Mucosa of stomach (tissue), 1 donor: ENCODE results near the gene MORC2.

Experiments
- H3K27me3 ChIP-seq: one replicate; pipeline ENCODE4 v1.7.0; 2013; ENCODE audit warnings: mild to moderate bottlenecking, low read length; ENCODE audit not compliant: control insufficient read depth, insufficient read depth
- H3K36me3 ChIP-seq: one replicate; pipeline ENCODE4 v1.7.0; 2013; ENCODE audit warnings: low read length; ENCODE audit not compliant: control insufficient read depth, insufficient read depth
- H3K4me1 ChIP-seq: one replicate; pipeline ENCODE4 v1.7.0; 2013; ENCODE audit warnings: mild to moderate bottlenecking, low read length; ENCODE audit not compliant: control insufficient read depth, insufficient read depth
- H3K4me3 ChIP-seq: one replicate; pipeline ENCODE4 v1.7.0; 2013; ENCODE audit warnings: low read length
- H3K9ac ChIP-seq: one replicate; pipeline ENCODE4 v1.7.0; 2013; ENCODE audit warnings: mild to moderate bottlenecking, low read length, moderate library complexity
- H3K9me3 ChIP-seq: one replicate; pipeline ENCODE4 v1.7.0; 2013; ENCODE audit warnings: mild to moderate bottlenecking, low read length, moderate library complexity; ENCODE audit not compliant: control insufficient read depth
- donor health status: Pancreatic carcinoma.

MORC2 gene

DNA sequence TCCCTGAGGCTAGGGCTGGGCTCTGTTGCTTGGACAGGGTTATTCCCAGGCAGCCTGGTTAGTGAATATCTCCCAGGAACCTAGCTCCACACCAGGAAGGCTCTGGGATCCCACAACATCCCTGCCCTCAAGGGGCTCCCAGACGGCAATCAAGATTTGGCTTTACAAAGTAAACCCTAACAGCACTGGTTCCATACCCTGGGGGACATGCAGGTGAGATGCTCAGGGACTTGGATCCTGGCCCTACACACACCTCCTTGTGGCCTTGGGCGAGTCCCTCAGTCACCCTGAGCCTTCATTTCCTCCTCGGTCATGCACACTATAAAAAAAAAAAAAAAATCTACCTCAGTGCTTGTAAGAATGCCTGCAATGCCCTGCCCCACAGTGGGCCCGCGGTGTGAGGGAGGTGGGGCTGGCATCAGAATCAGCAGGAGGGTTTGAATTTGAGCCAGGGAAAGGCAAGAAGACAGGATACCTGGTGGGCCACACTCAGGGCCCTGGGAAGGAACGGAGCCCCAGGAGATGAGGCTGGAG is 86.3 kb downstream of the MORC2 start:
- Histone ChIP-seq H3K36me3 (no peaks in the 10 kb centered on the region), H3K27me3 (no peaks in the 10 kb centered on the region), H3K9me3 (no peaks in the 10 kb centered on the region), H3K4me3 (no peak overlapping the region), H3K4me1 (no peaks in the 10 kb centered on the region), H3K9ac (no peak overlapping the region)

GRCh38 chr22:30881361-30882183 is 87.0 kb downstream of the MORC2 start:
- Histone ChIP-seq H3K4me1 (no peaks in the 10 kb centered on the region), H3K9ac (no peak overlapping the region), H3K27me3 (no peaks in the 10 kb centered on the region), H3K4me3 (no peak overlapping the region), H3K9me3 (no peaks in the 10 kb centered on the region), H3K36me3 (no peaks in the 10 kb centered on the region)

- Histone ChIP-seq H3K4me3 (no peak overlapping the region), H3K9ac (no peak overlapping the region), H3K27me3 (no peaks in the 10 kb centered on the region)
Measured at GRCh38 chr22:30880847-30881246, 87.7 kb downstream of the MORC2 start.

GRCh38 chr22:30880181-30880601 is 88.4 kb downstream of the MORC2 start:
- Histone ChIP-seq H3K9me3 (no peaks in the 10 kb centered on the region), H3K36me3 (no peaks in the 10 kb centered on the region), H3K4me1 (no peaks in the 10 kb centered on the region), H3K27me3 (no peaks in the 10 kb centered on the region), H3K9ac (no peak overlapping the region), H3K4me3 (no peak overlapping the region)

More at GRCh38 chr22:30880847-30881246, 87.7 kb downstream of the MORC2 start:
- Histone ChIP-seq H3K36me3 (no peaks in the 10 kb centered on the region), H3K4me1 (no peaks in the 10 kb centered on the region), H3K9me3 (no peaks in the 10 kb centered on the region)

- H3K4me1 ChIP-seq = no peaks in the 10 kb centered on the region
- no peaks in the 10 kb centered on the region for H3K36me3 ChIP-seq
- H3K27me3 ChIP-seq = no peaks in the 10 kb centered on the region
- no peaks in the 10 kb centered on the region for H3K9me3 ChIP-seq
- no peak overlapping the region for H3K4me3 ChIP-seq
- no peak overlapping the region for H3K9ac ChIP-seq
Measured at GRCh38 chr22:30879415-30879797, 89.2 kb downstream of the MORC2 start.

- Histone ChIP-seq H3K4me1 (no peaks in the 10 kb centered on the region), H3K36me3 (no peaks in the 10 kb centered on the region), H3K4me3 (no peak overlapping the region), H3K9ac (no peak overlapping the region), H3K9me3 (no peaks in the 10 kb centered on the region), H3K27me3 (no peaks in the 10 kb centered on the region)
Measured at GRCh38 chr22:30878516-30879414, 89.8 kb downstream of the MORC2 start.

DNA sequence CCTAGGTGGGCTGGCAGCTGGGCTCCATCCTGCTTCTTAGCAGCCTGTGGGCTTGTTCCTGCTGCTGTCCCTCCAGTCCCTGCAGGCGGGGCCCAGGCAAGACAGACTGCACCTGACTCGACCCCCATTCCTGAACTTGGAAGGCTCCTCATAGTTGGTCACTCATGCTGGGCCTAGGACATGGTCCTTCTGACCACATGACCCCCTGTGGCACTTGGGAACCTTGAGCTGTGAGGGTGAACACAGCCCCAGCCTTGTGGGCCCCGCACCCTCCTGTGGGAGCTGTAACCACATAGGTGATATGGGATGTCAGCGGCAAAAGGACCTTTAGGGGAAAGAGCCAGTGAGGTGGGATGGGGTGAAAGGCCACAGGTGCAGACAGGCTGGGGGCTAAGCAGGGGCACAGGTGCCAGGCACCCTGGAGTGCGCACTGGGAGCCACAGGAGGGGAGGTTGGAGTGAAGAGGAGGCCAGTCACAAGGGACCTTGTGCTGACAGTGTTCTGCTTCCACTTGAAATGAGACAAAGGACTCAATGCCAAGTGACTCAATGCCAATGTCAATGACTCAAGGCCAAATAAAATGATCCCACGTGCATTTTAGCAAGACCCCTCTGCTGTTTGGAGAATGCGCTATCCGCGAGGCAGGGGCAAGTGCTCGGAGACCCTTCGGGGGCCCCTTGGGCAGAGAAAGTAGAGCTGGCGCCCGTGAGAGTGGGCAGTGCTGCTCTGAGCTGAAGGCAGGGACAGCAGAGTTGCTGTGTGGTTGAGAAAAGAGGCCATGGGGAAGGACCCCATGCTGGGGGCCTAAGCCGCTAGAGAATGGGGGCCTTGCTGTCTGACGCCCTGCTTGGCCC is 90.7 kb downstream of the MORC2 start:
- Histone ChIP-seq H3K9me3 (no peaks in the 10 kb centered on the region), H3K4me3 (no peak overlapping the region), H3K4me1 (no peaks in the 10 kb centered on the region), H3K27me3 (no peaks in the 10 kb centered on the region), H3K36me3 (no peaks in the 10 kb centered on the region), H3K9ac (no peak overlapping the region)

DNA sequence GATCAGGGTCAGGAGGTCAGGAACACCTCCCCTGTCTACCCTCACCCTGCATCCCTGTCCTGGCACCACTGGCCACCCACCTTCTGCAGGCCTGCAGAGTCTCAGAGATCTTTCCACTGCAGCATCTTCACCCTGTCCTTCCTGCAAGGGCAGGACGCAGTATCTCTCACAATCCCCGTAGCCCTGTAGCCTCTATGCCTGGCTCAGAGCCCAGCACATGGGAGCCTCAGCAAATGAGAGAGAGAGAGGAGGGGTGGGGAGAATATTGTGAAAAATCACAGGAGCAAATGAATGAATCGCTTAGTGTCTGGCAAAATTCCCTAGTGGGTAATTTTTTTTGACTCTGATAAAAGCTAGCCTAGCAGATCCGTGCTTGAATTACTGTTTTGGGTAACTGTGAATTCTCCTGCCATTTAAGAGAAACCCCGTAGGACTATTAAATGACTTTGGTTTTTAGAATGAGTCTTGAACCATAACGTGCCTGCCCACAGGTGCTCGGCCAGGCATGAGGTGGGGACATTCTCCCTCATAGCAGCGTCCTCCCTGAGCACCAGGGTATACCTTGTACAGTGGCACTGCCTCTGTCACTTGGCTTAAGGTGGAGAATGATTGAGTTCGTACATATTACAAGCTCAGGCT is 91.5 kb downstream of the MORC2 start:
- Histone ChIP-seq H3K4me3 (no peak overlapping the region), H3K36me3 (no peaks in the 10 kb centered on the region), H3K9ac (no peak overlapping the region), H3K4me1 (no peaks in the 10 kb centered on the region), H3K9me3 (no peaks in the 10 kb centered on the region), H3K27me3 (no peaks in the 10 kb centered on the region)

DNA sequence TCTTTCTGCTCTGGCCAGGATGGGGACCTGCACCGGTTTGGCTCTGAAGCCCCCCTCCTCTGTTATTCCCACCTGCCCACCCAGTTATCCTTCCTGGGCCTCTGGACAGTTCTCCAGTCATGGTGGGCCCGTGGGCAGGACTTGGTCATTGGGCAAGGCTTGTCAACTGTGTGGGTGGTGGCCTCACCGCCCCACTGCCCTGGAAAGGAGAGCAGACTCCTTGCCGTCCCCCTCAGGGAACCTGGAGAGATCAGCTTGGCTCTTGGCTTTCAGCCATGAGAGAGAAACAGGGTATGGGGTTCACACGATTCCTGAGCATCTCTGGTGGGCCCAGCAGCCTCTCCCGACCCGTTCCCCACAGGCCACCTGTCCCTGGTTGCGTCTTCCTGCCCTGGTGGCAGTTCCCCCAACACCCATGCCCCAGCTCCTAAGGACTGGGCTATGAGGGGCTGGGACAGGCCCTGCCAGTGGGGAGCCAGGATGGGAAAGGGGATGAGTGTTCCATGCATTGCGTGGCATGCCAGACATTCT is 92.3 kb downstream of the MORC2 start:
- Histone ChIP-seq H3K4me1 (no peaks in the 10 kb centered on the region), H3K27me3 (no peaks in the 10 kb centered on the region), H3K36me3 (no peaks in the 10 kb centered on the region), H3K4me3 (no peak overlapping the region), H3K9ac (no peak overlapping the region), H3K9me3 (no peaks in the 10 kb centered on the region)

DNA sequence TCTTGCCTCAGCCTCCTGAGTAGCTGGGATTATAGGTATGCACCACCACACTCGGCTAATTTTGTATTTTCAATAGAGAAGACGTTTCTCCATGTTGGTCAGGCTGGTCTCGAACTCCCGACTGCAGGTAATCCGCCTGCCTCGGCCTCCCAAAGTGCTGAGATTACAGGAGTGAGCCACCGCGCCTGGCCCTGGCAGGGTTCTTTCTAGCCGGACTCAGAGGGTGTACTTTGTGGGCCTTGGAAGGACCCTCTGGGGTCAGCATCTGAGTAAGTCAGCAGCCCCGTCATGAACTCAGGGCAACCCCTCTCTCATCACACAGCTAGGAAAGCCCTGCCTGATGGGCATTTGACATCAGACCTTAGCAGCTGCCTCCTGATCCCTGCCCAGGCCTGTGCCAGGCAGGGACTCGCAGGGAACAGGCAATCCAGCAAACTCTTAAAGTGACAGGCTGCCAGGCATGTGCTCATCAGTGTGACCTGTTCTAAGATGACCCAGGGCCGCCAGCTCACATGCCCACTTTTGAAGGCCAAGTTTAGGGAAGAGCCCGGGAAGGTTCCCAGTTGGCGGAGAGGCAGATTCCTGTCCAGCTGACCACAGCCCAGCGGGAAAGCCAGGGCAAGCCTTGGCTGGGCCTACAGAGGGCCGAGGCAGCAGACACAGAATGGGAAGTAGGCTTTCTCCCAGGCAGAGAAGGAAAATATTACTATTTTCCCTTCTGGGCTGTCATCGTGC is 92.9 kb downstream of the MORC2 start:
- no peak overlapping the region for H3K4me3 ChIP-seq
- H3K9me3 ChIP-seq = no peaks in the 10 kb centered on the region
- H3K36me3 ChIP-seq = no peaks in the 10 kb centered on the region
- H3K9ac ChIP-seq = no peak overlapping the region
- H3K4me1 ChIP-seq = no peaks in the 10 kb centered on the region
- H3K27me3 ChIP-seq = no peaks in the 10 kb centered on the region
